HG02678 (cell line): Measurements from ENCODE around the gene MUSTN1.
A peak's percentile ranks its signal among the peaks of the same experiment; 100 is the strongest.

Experiments used
- ATAC-seq: cut with Tn5 transposase; IDR thresholded peaks from one replicate; pipeline ENCODE4 v1.9.1; 2021; ENCODE audit warnings: mild to moderate bottlenecking, moderate library complexity; ENCODE audit not compliant: unreplicated experiment

The MUSTN1 gene

DNA sequence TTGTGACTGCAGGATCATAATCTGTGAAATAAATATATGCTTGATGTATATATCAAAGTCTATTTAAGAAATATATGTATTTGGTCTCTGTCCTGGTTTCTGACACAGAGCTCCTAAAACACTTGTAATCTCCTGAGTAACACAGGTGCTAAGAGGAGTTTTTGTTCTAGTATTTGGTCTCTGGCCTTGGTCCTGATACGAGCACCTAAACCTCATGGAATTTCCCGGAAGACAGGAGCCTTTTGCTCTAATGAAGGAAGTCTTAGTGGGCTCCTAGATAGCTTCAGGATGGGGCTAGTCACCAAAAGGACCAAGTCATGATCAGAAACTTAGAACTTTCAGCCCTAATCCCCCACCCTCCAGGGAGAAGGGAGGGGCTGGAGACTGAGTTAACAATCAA, 19.2 kb upstream of the MUSTN1 start:
- no peak for ATAC-seq

DNA sequence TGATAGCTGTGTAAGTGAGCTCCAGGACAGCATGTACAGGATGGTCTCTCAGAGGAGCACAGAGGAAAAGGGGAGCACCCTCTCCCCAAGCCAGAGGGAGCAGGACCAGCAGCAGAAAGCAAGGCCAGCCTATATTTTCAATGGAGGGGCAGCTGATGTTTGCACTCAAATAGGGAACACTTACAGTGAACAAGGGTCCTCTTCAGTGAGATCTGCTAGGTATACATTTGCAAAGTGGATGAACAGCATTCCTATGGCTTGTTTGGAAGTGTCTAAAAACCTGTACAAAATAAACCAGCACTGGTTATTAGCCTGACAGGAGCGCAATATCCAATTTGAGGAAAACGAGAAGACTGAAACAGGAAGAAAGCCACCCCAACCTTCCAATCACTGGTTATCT, 17.6 kb upstream of the MUSTN1 start:
- ATAC-seq: no peak

DNA sequence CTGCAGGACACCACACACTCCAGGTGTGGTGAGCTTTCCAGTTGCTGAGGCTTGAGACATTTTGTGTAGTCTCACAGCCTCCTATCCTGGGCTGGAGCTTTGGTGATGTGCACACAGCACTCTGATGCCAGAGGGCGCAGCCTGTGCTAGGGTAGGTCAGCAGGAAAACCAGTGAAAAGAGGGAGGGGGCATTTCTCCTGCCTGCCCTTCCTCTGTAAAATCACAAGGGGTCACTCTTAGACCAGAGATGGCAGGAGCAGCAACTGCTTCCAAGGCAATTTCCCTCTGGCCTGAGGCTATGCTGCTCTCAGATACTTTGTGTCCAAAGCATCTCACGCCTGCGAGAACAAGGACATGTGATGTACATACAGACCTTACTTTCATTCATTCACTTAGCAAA, 16.5 kb upstream of the MUSTN1 start:
- ATAC-seq: no peak

DNA sequence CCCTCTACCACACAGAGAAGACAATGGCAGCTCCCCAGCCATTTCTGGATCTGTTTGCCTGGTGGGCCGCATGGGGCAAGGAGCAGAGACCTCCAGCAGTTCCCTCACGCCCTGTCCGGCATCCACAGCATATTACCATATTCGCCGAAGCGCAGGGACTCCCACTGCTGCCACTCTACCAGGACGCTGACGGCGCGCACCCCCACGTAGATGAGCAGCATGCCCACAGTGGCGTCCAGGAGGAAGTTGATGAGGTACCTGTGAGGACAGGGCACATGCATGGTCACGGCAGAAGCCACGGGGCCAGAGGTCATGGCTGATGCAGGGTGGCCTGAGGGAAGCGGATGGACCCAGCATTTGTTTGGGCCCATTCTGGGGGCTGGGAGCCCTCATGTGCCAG, 14.8 kb upstream of the MUSTN1 start:
- ATAC-seq: no peak

DNA sequence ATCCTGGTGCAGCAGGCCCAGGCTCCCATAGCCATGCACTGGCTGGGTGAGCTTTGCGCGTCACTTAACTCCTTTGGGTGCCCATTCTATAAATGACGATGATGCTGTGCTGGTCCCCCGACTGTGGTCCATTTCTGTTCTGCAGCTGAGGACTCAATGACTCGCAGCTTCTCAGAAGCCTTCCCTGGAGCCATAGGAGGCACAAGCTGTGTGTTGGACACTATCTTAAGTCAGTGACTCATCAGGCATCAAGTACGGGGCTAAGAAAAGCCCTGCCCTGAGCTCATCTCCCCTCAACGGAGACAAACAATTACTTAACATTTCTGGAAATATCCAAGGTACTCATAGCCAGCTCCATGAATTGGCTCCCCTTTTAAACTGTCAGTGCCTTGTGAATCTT, 13.8 kb upstream of the MUSTN1 start:
- ATAC-seq: no peak

DNA sequence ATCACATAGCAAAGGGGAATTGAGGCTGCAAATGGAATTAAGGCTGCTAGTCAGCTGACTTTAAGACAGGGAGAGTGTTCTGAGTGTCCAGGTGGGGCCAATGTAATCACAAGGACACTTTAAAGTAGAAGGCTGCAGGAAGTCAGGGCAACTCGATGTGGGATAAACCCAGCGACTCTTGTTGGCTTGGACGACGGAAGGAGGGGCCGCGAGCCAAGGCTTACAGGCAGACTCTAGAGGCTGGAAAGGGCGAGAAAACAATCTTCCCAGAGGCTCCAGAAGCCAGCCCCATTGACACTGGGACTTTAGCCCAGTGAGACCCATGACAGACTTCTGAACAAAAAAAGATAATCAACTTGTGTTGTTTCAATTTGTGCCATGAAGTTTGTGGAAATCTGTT, 12.9 kb upstream of the MUSTN1 start:
- ATAC-seq: no peak

DNA sequence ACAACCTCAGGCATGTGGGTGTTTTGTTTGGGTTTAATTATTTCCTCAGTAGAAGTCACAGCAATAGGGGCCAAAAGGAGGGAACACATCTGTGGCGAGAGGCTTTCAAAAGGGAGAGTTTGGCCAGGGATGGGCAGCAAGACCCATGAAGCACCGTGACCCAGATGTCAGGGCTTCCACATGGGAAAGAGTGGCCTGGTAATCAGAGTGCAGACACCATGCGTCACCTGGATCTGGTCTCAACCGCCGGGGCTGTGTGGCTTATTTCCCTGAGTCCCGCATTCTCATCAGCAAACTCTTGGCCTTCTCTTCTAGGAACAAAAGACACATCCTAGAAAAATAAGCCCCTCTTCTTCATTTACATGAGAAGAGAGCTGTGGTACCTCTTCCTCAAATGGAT, 12.4 kb upstream of the MUSTN1 start:
- no peak for ATAC-seq

DNA sequence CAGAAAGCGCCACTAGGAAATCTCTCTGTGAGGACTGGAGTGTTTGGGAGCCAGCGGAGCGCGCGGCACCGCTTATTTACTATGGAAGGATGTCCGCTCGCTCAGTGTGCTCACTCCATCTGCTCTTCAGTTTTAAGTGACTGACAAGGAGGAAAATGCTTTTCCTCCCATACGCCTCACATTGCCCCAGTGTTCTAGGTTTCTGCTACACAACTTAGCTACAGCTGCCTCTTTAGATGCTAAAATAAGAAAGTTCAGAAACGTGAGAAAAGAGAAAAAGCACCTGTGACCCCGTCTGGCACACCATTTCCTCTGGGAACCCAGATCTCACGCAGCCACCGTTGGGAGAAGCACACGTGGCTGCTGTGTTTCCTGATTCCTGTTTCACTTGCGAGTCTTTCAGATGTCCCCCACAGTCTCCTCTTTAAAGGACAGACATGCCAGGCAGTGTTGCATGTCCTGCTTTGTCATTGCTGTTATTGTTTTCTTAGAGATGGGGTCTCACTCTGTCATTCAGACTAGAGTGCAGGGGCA, 11.7 kb upstream of the MUSTN1 start:
- ATAC-seq: peak; percentile 58

DNA sequence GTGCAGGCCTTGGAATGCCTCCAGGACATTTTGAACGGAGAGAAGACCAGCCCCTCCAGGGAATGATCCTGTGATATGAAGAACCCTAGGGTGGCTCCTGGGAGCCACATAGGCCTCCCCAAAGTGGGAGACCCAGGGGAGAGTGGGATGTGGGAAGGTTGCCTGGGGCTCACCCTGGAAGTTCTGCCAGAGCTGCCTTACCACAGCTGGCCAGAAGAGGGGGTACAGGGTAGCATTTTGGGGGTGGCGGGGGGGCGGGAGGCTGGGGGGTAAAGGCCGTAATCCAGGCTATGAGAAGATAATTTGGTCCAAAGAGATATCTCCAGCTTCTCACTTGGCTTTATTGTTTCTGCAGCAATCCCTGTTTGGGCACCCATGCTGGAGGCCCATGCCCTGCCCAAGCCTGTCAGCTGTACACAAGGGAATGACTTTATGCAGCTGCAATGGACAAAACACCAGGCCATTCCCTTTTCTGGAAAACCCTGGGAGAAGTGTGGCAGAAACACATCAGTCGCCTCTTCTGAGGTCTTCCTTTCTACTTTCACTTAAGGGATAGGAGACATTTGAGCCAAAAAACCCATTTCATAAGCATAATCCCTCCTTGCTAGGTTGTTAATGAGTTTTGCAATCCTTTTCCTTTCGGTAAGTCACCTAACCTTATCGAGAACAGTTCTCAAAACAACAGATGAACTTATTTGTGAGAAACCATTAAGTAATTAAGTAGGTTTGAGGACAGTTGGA, 11.0 kb upstream of the MUSTN1 start:
- no peak for ATAC-seq

DNA sequence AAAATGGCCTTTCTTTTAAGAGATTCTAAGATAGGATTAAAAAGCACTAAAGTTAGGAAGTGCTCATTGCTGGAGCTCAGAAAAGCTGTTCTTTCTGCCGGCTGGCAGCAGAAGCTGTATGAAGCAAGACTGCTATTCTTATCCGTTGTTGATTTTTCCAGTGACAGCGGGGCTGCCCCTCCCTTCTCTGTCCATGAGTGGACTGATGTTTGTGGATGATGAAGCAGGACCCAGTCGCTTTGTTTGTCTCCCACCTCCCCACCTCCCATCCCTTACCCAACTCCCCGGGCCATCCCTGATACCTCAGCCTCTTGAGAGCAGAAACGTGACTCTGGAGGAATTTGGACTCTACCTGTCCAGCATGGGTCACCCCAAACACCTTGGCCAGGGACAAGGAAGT, 10.3 kb upstream of the MUSTN1 start:
- no peak for ATAC-seq

DNA sequence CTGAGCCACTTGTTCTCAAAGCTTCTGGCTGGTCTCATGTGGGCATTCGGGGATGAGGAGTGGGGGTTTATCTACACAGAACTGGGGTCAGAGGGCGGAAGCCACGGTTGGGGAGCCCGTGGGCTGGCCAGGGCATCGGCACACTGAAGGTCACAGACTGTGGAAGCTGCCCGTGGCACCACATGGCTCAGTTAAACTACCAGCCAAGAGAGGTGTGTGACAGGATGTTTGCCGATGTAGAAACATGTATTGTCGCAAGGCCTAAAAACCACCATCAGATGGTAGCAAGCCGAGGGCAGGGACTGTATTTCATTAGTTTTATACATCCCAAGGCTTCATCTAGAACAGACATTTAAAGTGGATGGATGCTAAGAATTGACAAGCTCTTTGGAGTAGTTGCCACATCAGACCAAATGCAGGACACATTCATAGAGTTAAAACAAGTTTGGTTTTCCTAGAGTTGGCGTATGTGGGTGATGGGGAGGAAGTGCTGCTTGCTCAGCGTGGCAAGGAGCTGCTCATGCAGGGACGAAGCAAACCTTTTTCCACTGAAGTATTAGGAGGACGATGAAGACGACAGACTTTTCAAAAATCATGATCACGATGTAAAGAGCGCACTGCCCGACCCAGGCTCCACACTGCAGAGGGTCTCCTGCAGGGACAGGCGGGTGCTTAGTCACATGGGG, 9.6 kb upstream of the MUSTN1 start:
- no peak for ATAC-seq

DNA sequence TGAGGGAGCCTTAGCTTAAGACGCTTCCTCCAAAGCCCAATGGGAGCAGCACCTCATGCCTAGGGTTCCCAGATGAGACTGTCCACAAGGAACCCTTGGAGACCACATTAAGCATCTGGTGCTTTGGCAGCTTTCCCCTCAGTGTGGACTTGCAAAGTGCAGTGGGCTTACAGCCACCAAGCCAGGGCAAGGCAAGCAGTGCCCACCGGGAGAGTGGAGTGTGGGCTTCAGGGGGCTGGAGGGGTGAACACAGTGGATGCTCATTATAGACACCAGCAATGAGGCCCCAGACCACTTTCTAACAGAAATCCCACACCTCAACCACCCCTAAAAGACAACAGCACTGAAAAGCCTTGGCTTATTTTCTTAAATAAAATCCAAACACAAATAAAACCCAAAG, 9.1 kb upstream of the MUSTN1 start:
- ATAC-seq: no peak

DNA sequence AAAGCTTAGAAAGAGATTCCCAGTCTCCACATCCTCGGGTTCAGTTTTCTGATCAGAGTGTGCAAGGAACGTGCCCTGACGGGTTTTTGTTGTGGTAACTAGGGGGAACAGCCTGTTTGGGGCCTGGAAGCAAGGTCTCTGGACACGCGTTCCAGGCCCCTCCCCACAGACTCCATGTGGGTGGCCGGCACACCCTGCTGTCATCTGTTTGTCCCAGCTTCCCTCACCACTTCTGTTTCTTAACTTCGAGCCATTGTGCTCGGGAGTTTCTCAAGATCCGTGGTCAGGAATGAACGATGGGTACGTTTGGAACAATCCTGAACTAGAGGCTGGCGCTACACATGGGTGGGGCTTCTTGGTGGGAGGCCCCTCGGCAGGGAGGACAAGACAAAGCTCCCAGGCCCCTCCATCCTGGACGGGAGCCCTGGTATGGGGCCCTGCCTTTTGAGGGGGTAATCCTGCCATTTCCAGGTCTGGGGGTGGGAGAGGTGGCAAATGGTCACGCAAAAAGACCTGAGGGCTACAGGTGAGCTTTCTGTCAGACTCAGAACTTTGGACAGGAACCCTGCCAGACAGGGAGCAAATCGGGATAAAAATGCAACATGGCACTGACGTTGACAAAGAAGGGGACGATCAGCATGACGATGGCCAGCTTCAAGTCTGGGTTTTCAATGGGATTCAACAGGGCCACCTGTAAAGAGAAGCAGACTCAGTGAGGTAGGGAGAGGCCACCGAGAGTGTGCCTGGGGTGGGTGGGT, 8.5 kb upstream of the MUSTN1 start:
- no peak for ATAC-seq

DNA sequence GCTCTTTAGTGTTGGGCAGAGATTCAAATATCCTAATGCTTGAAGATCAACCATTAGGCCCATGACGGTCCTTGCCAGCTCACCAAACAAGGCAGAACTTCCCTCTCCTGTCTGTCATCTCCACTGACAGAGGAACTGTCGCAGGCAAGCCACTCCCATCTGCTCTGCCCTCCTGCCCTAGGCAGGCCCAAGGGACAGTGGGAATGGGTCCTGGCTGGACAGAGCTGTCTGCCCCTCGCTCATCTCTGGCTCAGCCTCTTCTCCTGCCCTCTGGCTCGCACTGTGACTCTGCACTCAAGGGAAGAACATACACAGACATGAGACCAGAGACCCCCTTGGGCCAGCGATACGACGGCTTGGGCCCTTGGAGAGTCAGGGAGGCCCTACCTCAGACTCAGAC, 7.6 kb upstream of the MUSTN1 start:
- ATAC-seq: no peak

DNA sequence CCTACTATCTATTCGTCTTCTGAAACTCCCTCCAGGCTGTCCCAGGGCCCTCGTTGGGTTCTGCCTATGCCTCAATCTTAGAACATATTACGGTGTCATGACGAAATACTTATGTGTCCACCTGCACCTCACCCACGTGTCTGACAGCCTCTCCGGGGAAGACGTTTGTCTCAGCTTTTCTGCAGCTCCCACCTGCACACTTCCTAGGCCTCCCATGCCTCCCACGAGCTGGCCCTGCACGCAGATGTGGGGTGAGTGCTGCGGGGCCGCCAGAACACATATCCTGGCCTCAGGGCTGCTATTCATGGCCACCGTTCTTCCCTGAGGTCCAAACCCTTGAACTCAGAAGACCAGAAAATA, 7.1 kb upstream of the MUSTN1 start:
- no peak for ATAC-seq

DNA sequence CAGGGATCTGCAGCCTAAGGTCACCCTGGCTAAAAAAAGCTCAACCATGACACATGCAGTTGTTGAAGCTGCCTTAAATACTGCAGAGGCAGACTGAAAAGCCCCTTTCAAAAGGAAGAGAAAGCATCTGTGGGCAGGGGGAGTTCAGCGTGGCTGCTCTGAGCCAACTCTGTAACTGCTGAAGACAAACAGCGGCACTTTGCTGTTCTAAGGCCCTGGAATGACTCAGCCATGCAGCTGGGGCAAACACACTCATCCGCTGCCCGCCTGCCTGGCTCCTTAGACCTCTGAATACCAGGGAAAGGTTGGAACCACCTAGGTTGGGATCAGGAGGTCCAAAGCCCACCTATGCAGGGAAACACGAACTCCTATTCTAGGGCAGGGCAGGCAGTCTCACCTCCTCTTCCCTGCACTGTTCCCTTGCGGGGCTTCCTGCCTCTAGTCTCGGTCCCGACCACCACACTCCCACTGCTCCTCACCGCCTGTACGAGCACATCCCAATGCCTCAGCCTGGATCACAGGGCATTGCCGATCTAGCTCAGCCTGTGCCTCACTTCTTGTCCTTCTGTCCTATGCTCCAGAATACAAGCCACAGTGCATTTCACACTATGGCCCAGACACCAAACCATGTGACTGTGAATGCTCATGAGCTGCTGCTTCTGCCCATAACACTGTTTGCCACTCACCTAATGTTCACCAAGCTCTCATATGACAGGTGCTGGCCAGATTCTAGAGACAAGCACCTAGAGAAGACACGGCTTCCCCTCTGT, 6.6 kb upstream of the MUSTN1 start:
- ATAC-seq: no peak

DNA sequence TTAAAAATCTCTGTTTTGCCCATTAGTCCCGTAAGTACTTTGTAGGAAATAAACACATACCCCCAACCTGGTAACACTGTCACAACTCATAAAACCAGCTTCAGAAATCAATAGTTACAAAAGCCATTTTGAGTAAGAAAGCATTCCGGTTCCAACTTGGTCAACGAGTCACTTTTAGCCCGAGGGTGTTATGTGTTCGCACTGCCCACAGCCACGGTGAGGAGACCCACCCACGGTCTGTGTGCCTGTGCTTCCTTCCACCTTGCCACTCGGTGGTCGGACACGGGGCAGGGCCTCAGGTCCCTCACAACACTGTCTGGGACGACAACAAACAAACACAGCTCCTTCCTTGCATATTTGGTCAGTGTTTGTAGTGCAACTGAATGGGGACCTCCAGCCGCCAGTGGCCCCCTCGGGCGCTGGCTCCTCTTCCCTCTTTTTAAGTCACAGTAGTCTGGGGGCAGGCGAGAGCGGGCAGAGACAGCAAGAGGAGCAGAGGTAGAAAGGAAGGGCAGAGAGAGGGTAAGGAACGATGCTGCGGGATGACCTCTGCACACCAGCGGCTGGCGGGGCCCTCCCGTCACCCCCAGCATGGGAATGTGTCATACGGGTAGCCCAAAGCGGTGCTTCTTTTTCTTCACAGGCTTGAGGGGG, 5.2 kb upstream of the MUSTN1 start:
- ATAC-seq: no peak

DNA sequence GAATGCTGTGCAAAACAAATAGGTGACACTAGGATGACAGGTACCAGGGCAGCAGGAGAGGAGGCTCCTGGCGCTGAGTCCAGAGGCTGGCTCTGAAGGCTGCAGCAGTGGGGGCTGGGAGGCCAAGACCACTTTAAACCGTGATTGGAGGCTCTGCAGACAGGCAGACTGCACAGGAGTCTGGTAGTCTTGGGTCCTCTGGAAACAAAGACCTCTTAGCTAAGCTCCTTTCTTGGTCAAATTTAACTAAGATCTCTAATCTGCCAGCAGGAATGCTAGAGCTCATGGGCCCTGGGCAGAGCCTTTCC, 4.4 kb upstream of the MUSTN1 start:
- ATAC-seq: no peak

DNA sequence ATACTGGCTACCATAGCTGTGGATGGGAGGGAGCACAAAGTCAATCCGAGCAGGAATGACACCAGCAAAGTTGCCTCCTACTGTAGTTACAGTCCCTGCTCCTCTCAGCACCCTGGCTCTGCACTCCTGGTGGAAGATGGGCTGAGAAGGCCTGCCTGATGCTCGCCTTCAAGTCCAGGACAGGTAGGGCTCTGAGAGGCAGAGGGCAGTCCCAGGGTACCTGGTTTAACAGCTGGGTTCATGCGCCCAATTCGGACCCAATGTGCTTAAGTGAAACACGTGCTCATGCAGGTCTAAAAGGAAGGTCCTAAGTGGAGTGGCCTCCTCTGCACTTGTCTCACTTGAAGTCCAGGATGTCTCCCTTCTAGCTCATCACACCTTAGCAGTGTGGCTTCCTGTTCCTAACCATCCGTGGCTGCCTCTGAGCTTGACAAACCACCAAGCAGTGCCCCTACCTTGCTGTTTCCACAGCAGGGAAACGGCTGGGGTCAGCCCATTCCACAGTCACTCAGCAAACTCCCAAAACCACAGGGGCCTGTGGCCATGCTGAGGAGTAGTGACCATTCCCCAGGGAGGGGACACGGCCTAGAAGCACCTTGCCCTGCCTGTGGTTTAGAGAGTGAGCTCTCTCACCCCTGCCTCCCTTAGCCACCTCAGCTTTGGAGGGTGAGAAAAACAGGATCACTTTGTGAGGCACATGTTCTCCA, 3.9 kb upstream of the MUSTN1 start:
- ATAC-seq: no peak

DNA sequence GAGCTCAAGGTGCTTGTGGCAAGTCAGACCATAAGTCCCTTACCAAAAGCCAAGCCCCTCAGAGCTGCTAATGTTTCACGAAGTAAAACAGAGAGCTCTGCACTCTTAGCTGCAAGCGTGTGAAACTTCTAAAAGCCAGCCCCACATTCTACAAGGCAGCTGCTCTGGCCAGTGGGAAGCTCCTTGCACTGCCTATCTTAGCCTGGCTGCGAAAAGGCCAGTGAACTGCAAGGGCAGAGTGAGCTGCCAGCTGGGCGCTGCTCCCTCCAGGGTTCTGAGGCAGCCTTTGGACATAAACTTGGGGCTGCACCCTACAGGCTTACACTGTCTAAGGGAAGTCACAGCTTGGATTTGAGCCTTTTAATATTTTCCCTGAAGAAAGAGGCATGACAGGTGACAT, 2.2 kb upstream of the MUSTN1 start:
- ATAC-seq: no peak
